ENCODE measurements around the gene PITPNM2. TPM values are rescaled to one million over a fixed set of nuclear protein-coding genes. Genes with fewer than 3 reads are reported as not detected.

PITPNM2 gene
- total RNA-seq, 1 donor from 2014 or later, result 7.5 TPM

DNA sequence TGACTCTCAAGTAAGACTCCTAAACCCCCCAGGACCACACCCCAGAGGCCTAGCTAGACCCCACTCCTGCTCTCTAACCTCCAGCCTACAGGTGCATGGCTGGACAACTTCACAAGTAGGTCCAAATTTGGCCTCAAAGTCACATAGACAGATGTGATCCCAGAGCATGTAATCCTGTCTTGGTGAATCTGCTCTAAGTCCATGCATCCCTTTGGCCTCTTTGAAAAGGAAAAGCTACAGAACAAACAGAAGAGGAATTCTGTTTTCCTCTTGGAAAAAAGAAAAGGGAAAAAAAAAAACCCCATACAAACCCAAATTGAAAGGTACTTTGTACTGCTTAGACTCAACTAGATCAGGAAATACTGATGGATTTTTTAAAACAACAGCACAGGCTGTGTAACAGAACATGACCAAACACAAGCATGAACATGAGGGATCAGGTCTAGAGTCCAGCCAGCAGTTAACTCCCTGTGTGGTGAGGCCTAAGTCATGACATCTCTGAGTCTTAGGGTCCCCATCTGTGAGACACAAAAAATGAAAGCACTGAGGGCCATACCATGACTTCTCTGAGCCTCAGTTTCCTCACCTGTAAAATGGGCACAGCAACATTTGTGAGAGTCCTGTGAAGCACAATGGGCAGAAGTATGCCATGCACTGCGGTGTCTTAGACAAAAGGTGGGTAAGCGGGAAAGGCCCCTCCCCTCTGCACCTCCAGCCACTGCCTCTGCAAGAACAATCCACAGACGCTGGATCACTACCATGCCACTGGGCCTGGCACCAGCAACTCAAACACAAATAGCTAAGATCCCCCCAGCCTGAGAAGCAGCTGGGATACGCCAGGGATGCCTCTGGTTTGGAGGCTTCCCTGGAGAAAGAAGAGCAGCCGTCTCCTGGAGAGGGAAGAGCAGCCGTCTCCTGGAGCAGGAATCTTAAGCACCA lies 9.9 kb downstream of the PITPNM2 start:
- Mint-ChIP-seq H3K27me3 (ENCODE audit: low read depth) (no peaks in the 10 kb centered on the region), H3K36me3 (peaks cover 2% of the 10 kb centered on the region), H3K9me3 (peaks cover 3% of the 10 kb centered on the region), H3K4me3 (no peak overlapping the region), H3K4me1 (peaks cover 34% of the 10 kb centered on the region), H3K27ac (peak overlapping the region; percentile 43)
- TF ChIP-seq, protein P1, sequence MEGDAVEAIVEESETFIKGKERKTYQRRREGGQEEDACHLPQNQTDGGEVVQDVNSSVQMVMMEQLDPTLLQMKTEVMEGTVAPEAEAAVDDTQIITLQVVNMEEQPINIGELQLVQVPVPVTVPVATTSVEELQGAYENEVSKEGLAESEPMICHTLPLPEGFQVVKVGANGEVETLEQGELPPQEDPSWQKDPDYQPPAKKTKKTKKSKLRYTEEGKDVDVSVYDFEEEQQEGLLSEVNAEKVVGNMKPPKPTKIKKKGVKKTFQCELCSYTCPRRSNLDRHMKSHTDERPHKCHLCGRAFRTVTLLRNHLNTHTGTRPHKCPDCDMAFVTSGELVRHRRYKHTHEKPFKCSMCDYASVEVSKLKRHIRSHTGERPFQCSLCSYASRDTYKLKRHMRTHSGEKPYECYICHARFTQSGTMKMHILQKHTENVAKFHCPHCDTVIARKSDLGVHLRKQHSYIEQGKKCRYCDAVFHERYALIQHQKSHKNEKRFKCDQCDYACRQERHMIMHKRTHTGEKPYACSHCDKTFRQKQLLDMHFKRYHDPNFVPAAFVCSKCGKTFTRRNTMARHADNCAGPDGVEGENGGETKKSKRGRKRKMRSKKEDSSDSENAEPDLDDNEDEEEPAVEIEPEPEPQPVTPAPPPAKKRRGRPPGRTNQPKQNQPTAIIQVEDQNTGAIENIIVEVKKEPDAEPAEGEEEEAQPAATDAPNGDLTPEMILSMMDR (IDR thresholded peaks at IDR 0.05; ENCODE audit: unreplicated experiment), result no peak
- DNase-seq (ENCODE audit: low spot score in 2 of 2, unreplicated experiment in 2 of 2), result no peak

DNA sequence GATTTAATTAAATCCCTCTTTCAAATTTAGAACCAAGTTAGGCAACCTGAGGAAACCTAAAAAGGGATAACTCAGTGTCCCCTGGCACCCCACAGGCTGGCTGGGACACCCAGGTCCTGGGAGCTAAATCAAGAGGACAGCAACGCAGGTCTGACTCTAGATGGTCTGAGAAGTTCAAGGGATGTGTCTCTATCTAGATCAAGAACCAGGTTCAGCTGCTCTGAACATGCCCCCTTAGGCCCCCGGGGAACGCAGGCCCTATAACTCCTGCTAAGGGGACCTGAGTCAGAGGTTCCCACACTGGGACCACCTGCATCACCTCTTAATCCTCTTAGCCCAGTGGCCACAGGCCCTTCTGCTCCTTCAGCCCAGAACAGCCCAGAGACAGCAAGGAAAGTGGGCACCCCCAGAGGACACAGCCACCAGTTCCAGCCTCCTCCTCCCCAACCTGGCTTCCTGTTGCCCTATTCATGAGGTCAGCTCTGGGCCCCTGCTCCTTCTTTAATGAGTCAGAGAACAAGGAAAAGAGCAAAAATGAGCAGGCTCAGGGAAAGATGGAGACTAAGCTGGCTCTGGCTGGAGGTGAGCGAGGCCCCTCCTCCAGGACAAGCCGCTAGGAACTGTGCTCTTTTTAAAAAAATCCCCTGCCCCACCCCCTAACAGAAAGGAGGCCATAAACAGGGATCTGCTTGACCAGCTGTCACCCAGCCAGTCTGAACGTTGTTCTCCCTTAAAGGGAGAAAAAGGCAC lies 10.8 kb downstream of the PITPNM2 start:
- Mint-ChIP-seq H3K27ac (peak overlapping the region; percentile 43), H3K27me3 (ENCODE audit: low read depth) (no peaks in the 10 kb centered on the region), H3K36me3 (peaks cover 5% of the 10 kb centered on the region), H3K4me1 (peaks cover 34% of the 10 kb centered on the region), H3K4me3 (no peak overlapping the region), H3K9me3 (peaks cover 3% of the 10 kb centered on the region)
- no peak for DNase-seq (ENCODE audit: low spot score in 2 of 2, unreplicated experiment in 2 of 2)
- TF ChIP-seq, protein P1 (IDR thresholded peaks at IDR 0.05; ENCODE audit: unreplicated experiment), result no peak

DNA sequence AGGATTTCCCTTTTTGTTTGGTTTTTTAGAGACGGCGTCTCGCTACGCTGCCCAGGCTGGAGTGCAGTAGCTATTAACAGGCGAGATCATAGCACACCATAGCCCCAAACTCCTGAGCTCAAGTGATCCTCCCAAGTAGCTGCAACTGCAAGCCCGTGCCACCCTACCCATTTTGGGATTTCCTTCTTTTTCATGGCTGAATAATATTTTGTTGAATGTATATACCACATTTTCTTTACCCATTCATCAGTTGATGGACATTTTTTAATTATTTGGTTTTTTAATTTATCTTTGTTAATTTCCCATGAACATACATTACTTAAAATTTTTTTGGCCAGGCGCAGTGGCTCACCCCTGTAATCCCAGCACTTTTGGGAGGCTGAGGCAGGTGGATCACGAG lies 15.2 kb downstream of the PITPNM2 start:
- no peak overlapping the region for H3K27ac Mint-ChIP-seq
- H3K9me3 Mint-ChIP-seq, result peaks cover 3% of the 10 kb centered on the region
- H3K4me3 Mint-ChIP-seq, result no peak overlapping the region
- DNase-seq (ENCODE audit: low spot score in 2 of 2, unreplicated experiment in 2 of 2), result no peak
- H3K36me3 Mint-ChIP-seq, result peaks cover 5% of the 10 kb centered on the region
- TF ChIP-seq, protein P1 (IDR thresholded peaks at IDR 0.05; ENCODE audit: unreplicated experiment), result no peak
- peaks cover 12% of the 10 kb centered on the region for H3K4me1 Mint-ChIP-seq
- no peaks in the 10 kb centered on the region for H3K27me3 Mint-ChIP-seq (ENCODE audit: low read depth)

DNA sequence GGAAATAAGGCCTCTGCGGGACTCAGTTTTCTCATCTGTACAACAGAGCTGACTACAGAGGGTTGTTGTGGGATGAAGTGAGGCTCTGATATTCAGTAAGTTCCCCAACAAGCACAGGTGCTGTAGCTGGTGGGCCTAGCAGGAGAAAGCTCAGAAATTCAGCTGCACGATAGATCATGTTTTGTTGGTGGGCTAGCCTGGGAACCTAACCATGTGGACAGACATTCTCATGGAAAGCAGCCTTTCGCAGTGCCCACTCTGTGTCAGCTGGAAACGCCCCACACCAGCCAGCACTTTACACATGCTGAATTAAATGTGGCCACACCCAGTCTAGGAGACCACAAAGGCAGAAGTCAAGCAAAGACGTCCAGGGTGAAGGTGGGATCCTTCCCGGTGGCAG lies 16.1 kb downstream of the PITPNM2 start:
- peaks cover 4% of the 10 kb centered on the region for H3K4me1 Mint-ChIP-seq
- no peaks in the 10 kb centered on the region for H3K27me3 Mint-ChIP-seq (ENCODE audit: low read depth)
- no peak overlapping the region for H3K4me3 Mint-ChIP-seq
- H3K36me3 Mint-ChIP-seq, result peaks cover 5% of the 10 kb centered on the region
- no peak overlapping the region for H3K27ac Mint-ChIP-seq
- TF ChIP-seq, protein P1 (IDR thresholded peaks at IDR 0.05; ENCODE audit: unreplicated experiment), result no peak
- peaks cover 3% of the 10 kb centered on the region for H3K9me3 Mint-ChIP-seq
- DNase-seq (ENCODE audit: low spot score in 2 of 2, unreplicated experiment in 2 of 2), result no peak

DNA sequence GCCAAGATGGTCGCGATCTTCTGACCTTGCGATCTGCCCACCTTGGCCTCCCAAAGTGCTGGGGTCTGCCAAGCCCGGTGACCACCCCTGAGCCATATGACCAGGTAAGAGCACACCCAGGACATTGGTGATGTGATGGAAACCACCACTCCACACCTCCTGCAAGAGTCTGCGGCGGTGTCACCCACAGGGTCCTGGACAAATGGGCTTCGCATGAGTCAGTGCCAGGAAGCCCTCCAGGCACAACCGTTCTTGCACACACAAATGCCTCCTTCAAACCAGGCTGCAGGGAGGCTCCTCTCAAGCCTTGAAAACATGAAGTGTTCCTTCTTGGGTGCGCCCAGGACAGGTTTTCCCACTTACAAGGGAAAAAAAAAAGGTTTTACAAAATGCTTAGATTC lies 16.6 kb downstream of the PITPNM2 start:
- Mint-ChIP-seq H3K27ac (no peak overlapping the region), H3K4me3 (no peak overlapping the region), H3K27me3 (ENCODE audit: low read depth) (no peaks in the 10 kb centered on the region)

More for the DNA sequence above, 16.6 kb downstream of the PITPNM2 start:
- Mint-ChIP-seq H3K36me3 (peaks cover 5% of the 10 kb centered on the region), H3K9me3 (peaks cover 3% of the 10 kb centered on the region), H3K4me1 (no peaks in the 10 kb centered on the region)
- DNase-seq (ENCODE audit: low spot score in 2 of 2, unreplicated experiment in 2 of 2), result no peak
- TF ChIP-seq, protein P1 (IDR thresholded peaks at IDR 0.05; ENCODE audit: unreplicated experiment), result no peak
